K562 (cell line): Measurements from ENCODE around the gene ZBTB48. TPM values are rescaled to one million over a fixed set of nuclear protein-coding genes. Genes with fewer than 3 reads are reported as not detected.

Experiments
- CBFA2T3 ChIP-seq: fragments of 450-650 bp; IDR thresholded peaks from 2 replicates; pipeline ENCODE4 v1.6.1; 2017
- CCNT2 ChIP-seq: IDR thresholded peaks from 2 replicates; pipeline ENCODE4 v1.6.1; 2011; ENCODE audit warnings: borderline replicate concordance, low read depth, mild to moderate bottlenecking, moderate library complexity, mixed read lengths, low read length; ENCODE audit not compliant: insufficient read length; ENCODE audit errors: extremely low read depth
- CGGBP1 ChIP-seq: fragments of 250-450 bp; sonication (Bioruptor Pico); IDR thresholded peaks from 2 replicates; pipeline ENCODE4 v1.9.0; 2021; ENCODE audit warnings: mild to moderate bottlenecking
- EHMT2 ChIP-seq: fragments of 450-650 bp; IDR thresholded peaks from 2 replicates; pipeline ENCODE4 v1.6.1; 2018; ENCODE audit warnings: antibody characterized with exemption
- ERF ChIP-seq: fragments of 450-650 bp; formaldehyde crosslinking; IDR thresholded peaks from 2 replicates; pipeline ENCODE4 v1.4.0; 2020; ENCODE audit warnings: mild to moderate bottlenecking, mixed read lengths
- FOXA1 ChIP-seq: fragments of 450-650 bp; IDR thresholded peaks from 2 replicates; pipeline ENCODE4 v1.6.1; 2016; ENCODE audit warnings: mild to moderate bottlenecking, borderline replicate concordance
- GATAD2A ChIP-seq: fragments of 450-650 bp; IDR thresholded peaks from 2 replicates; pipeline ENCODE4 v1.6.1; 2017
- HMG20A ChIP-seq: fragments of 450-650 bp; formaldehyde crosslinking; conservative IDR thresholded peaks from 2 replicates; pipeline ENCODE4 v1.4.0; 2020; ENCODE audit warnings: mild to moderate bottlenecking, mixed read lengths
- MAX ChIP-seq: sonication (generic); formaldehyde crosslinking; IDR thresholded peaks from 2 replicates; pipeline ENCODE4 v1.9.0; 2022; ENCODE audit warnings: mild to moderate bottlenecking, missing genetic modification reagents
- MAZ ChIP-seq, 2 experiments: fragments of 450-650 bp in 1 of 2; sonication (generic) in 1 of 2; formaldehyde crosslinking; IDR thresholded peaks in 1 of 2; conservative IDR thresholded peaks in 1 of 2; 2 replicates each; pipeline versions ENCODE4 v1.4.0 to v1.5.0; 2020; ENCODE audit warnings: mild to moderate bottlenecking in 1 of 2, missing genetic modification reagents in 1 of 2
- OTX1 ChIP-seq: fragments of 450-650 bp; formaldehyde crosslinking; IDR thresholded peaks from 2 replicates; pipeline ENCODE4 v1.4.0; 2022; ENCODE audit warnings: mild to moderate bottlenecking
- PRMT5 ChIP-seq: sonication (generic); formaldehyde crosslinking; IDR thresholded peaks from 2 replicates; pipeline ENCODE4 v1.5.0; 2020; ENCODE audit warnings: missing genetic modification reagents
- RB1 ChIP-seq: fragments of 450-650 bp; IDR thresholded peaks from 2 replicates; pipeline ENCODE4 v1.6.1; 2017; ENCODE audit warnings: low read depth, mild to moderate bottlenecking
- SAFB ChIP-seq: fragments of 200-400 bp; formaldehyde crosslinking; IDR thresholded peaks from 2 replicates; pipeline ENCODE4 v1.6.1; 2017; ENCODE audit warnings: low read depth, low read length, borderline replicate concordance
- SAFB2 ChIP-seq: fragments of 200-400 bp; formaldehyde crosslinking; IDR thresholded peaks from 2 replicates; pipeline ENCODE4 v1.6.1; 2018; ENCODE audit warnings: borderline replicate concordance, low read length, low read depth, moderate library complexity; ENCODE audit not compliant: severe bottlenecking
- TAF7 ChIP-seq: fragments of 450-650 bp; IDR thresholded peaks from 2 replicates; pipeline ENCODE4 v1.6.1; 2016; ENCODE audit warnings: missing genetic modification characterization, missing compliant biosample characterization
- TAF9B ChIP-seq: fragments of 450-650 bp; IDR thresholded peaks from 2 replicates; pipeline ENCODE4 v1.6.1; 2018; ENCODE audit warnings: mild to moderate bottlenecking; ENCODE audit not compliant: partially characterized antibody
- XRCC4 ChIP-seq: IDR thresholded peaks from one replicate; pipeline ENCODE4 v1.6.1; 2011; ENCODE audit not compliant: insufficient read depth, insufficient read length; ENCODE audit errors: extremely low read depth
- ZBTB11 ChIP-seq, 3 experiments: fragments of 200-800 bp in 1 of 3; fragments of 250-450 bp in 1 of 3; fragments of 450-650 bp in 1 of 3; sonication (Bioruptor Pico) in 1 of 3; sonication (Bioruptor generic) in 1 of 3; formaldehyde crosslinking in 1 of 3; IDR thresholded peaks; 2 replicates each; pipeline versions ENCODE4 v1.6.1 to v1.8.0; 2016 to 2022; ENCODE audit warnings: mild to moderate bottlenecking in 2 of 3, missing genetic modification characterization in 2 of 3, missing compliant biosample characterization in 1 of 3, moderate library complexity in 1 of 3
- ZBTB2 ChIP-seq: fragments of 450-650 bp; IDR thresholded peaks from 2 replicates; pipeline ENCODE4 v1.6.1; 2016; ENCODE audit warnings: antibody characterized with exemption
- ZNF23 ChIP-seq: fragments of 250-450 bp; sonication (Bioruptor Pico); IDR thresholded peaks from 2 replicates; pipeline ENCODE4 v1.4.0; 2020; ENCODE audit warnings: mild to moderate bottlenecking
- ZNF57 ChIP-seq: fragments of 450-650 bp; formaldehyde crosslinking; IDR thresholded peaks from 2 replicates; pipeline ENCODE4 v1.4.0; 2020; ENCODE audit warnings: mild to moderate bottlenecking, moderate library complexity
- polyA plus RNA-seq, 8 experiments: library from polyadenylated mRNA; depleted of rRNA in 4 of 8; stranded (reverse) in 5 of 8; unstranded in 3 of 8; fragments of >200 nt; fragmentation: Nextera tagmentation in 2 of 8; fragmentation: Illumina TruSeq in 1 of 8; extraction: Ambion mirVana in 2 of 8; extraction: Trizol in 1 of 8; gene quantifications; 2 replicates each; pipeline versions ENCODE4 v1.2.1 to v1.2.3, GENCODE V29; 2011 to 2014; ENCODE audit warnings: inconsistent platforms in 1 of 8, missing spikeins in 1 of 8
- total RNA-seq, 7 experiments: library from RNA; depleted of rRNA in 6 of 7; stranded (reverse); fragments of >200 nt in 6 of 7; fragmentation: Illumina TruSeq in 2 of 7; extraction: Trizol in 2 of 7; gene quantifications; 2 replicates each; pipeline versions ENCODE4 v1.2.1 to v1.2.3, GENCODE V29; 2011 to 2021; ENCODE audit warnings: low replicate concordance in 1 of 7

Gene ZBTB48
- total and polyA plus RNA-seq, 9 of the 15 experiments (the other 6 are each of a cell fraction or from before 2014, with no cell fraction given) = 1.9 to 66.9 (median 29.5) TPM

GRCh38 chr1:6614929-6615785, 35.4 kb downstream of the ZBTB48 start (continued):
- TF ChIP-seq ZBTB11 (CRISPR knock-in tag; IDR thresholded peaks at IDR 0.05) (0 out of 6 replicates have a peak, but pooled peaks of 1 of the 3 experiments have one; percentile 6), TAF9B (no peak), CBFA2T3 (no peak), MAX (CRISPR knock-in tag) (0 out of 2 replicates have a peak, but pooled peaks have one; percentile 24), EHMT2 (no peak), ERF (CRISPR knock-in tag) (no peak), PRMT5 (CRISPR knock-in tag) (no peak), SAFB2 (no peak), ZBTB2 (no peak), HMG20A (CRISPR knock-in tag) (no peak), CCNT2 (peak; percentile 42), ZNF23 (CRISPR knock-in tag) (no peak), SAFB (peak; percentile 50; the same call in 1 of the 2 replicates), OTX1 (CRISPR knock-in tag) (no peak), CGGBP1 (CRISPR knock-in tag) (no peak), FOXA1 (no peak), RB1 (0 out of 2 replicates have a peak, but pooled peaks have one; percentile 26), ZNF57 (no peak), XRCC4 (no peak), TAF7 (tag) (no peak), MAZ (CRISPR knock-in tag; conservative IDR thresholded peaks at IDR 0.05 in 1 of 2, IDR thresholded peaks at IDR 0.05 in 1 of 2) (no peak), GATAD2A (0 out of 2 replicates have a peak, but pooled peaks have one; percentile 55)
